ENCODE measurements around the gene MOB3A.
"Not testable (repeated sequence)": the region's sequence is repeated elsewhere in the genome, so short reads cannot be mapped to it uniquely, and the experiment has no call there.

MOB3A gene

DNA sequence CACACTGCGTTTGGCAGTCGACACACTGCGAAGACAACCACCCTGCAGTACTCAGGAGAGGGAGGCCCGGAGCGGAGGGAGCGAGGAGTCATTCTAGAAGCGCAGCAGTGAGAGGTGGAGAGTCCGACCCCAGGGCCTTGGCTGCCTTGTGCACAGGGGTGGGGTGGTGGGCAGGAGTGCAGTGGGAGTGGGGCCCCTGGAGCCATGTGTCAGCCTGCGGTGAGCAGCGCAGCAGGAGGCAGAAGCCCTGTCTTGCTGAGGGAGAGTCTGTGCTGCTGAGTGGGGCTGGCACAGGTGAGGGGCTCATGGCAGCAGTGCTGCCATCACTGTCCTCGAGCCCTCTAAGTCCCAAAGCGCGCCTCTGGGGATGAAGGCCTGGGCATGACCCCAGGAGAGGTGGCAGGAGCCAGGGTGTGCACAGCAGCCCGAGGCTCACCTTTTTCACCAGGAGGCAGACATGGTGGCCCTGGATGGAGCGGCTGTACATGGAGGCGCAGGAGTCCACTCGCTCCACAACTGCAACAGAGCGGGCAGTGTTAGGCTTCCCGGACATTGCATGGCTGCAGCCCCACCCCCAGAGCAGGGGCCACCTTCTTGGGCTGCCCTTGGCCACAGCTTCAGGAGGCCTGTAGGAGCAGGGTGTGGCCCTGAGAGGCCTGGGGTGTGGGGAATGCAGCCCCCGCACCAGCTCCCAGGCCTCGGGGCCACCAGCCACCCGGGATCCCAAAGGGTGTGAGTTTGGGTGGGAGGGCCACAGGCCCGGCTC, 12.3 kb upstream of the MOB3A start:
- DNase-seq (ENCODE audit: low read depth in 3 of 3), result no peak

DNA sequence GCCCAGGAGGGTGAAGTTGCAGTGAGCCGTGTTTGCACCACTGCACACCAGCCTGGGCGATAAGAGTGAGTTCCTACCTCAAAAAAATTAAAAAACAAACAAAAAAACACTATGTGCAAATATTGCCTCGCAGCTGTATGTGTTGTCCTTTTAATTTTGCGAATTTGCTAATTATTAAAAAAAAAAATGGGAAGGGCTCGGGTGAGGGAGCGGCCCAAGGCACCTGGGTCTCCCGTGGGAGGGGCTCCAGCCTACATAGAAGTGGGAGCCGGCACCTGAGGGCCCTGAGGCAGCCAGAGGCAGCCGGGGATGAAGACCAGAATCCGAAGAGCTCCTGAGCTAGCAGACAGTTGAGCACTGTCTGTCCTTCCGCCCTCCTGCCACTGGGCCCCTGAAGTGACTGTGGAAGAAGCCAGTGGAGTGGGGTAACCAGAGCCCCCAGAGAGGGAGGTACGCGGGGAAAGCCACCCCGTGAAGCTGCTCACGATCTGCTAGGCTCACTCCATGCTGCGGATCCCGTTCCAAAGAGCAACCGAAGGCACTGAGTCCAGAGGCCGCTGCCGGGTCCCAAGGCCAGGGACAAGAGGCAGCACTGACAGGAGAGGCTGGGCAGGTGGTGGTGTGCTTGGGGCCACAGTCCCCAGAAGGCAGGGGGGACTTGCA, 7.0 kb upstream of the MOB3A start:
- no peak for DNase-seq (ENCODE audit: low read depth in 3 of 3)

DNA sequence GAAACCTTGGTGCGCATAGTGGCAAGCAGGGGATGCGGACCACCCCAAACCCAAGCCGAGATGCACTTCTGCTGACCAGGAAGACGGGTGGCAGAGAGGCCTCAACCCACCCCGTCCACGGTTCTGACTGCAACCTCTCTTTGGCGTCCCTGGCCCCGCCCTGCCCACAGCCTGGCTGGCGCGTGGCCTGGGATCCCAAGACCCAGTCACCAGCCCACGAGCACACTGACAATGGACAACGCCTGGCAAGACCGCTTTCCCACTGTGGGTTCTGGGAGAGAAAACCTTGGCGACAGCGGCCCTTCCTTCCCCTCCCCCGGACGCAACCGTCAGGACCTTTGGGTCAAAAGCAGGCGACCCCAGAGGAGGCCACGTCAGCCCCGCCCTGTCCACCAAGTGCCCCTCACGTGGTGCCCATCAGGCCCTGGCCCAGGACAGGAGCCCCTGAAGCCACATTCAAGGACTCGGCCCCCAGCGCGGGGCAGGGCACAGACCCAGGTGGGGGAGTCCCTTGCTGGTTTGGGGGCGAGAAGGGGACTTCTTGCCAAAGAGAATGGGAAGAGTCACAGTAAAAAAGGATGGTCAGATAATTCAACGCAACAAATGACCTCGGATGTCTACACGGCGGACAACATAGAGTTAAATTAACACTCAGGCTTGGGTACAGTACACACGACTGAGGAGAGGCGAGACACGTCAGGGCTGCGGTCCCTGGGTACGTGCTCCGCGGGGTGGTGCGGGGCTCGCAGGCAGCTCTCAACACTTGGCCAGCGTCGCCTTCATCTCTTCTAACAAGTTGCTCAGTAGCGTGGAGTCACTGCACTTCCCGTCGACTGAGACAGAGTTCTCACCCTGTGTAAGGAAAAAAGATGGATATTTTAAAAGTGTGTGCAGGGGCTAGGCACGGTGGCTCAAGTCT, 5.5 kb upstream of the MOB3A start:
- DNase-seq (ENCODE audit: low read depth in 3 of 3), result no peak

DNA sequence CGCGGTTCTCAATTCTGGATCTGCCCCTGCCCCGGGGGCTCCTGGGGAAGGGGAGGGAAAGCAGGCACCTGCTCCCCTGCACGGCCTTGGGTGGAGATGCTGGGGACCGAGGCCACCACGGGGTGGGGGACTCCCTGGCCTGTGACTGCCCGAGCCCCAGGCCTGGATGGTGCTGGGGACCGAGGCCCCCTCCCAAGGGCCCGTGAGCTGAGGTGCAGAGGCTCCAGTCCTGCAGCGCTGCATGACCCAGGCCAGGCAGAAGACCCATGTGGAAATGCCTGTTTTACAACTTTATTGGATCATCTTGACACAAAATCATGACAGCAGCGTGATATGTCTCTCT, 4.6 kb upstream of the MOB3A start:
- no peak for DNase-seq (ENCODE audit: low read depth in 3 of 3)

DNA sequence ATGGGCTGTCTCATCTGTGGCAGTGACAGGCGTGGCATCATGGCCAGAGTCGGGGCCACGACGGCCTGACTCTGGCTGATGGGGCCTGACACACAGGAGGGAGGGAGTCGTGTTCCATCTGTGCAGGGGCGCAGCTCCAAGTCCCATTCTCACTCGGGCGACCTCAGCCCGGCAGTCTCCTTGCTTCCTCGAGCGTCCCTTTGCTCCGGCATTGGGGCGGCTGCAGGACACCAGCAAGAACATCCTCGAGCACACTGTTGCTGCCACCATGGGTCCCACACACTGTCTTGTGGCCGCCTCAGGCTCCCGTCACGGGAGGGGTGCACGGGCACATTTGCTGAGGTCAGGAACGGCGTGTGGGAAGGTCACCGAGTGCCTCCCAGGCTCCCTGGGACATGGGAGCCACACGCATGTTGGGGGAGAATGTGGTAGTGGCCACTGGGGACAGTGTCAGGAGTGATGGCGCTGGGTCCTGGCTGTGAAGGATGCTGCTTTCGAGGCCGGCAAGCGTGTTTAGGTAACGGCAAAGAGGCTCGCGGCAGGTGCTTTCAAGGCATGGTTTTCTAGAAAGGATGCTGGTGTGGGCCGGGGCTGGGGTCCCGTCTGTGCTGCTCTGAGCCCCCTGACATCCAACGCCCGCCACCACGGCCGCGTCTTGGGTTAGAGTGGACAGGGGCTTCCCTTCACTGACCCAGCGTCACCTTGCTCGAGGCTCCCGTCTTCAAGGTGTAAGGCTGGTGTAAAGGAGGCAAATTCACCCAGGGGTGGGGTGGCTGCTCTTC, 4.0 kb upstream of the MOB3A start:
- no peak for DNase-seq (ENCODE audit: low read depth in 3 of 3)

DNA sequence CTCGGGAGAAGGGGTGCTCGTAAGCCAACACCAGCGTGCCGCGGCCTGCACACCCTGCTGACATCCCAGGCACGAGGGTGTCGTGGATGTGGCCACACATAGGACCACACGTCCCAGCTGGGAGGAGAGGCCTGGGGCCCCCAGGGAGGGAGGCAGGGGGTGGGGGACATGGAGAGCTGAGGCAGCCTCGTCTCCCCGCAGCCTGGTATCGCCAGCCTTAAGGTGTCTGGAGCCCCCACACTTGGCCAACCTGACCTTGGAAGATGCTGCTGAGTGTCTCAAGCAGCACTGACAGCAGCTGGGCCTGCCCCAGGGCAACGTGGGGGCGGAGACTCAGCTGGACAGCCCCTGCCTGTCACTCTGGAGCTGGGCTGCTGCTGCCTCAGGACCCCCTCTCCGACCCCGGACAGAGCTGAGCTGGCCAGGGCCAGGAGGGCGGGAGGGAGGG, 3.0 kb upstream of the MOB3A start:
- DNase-seq (ENCODE audit: low read depth in 3 of 3), result no peak

DNA sequence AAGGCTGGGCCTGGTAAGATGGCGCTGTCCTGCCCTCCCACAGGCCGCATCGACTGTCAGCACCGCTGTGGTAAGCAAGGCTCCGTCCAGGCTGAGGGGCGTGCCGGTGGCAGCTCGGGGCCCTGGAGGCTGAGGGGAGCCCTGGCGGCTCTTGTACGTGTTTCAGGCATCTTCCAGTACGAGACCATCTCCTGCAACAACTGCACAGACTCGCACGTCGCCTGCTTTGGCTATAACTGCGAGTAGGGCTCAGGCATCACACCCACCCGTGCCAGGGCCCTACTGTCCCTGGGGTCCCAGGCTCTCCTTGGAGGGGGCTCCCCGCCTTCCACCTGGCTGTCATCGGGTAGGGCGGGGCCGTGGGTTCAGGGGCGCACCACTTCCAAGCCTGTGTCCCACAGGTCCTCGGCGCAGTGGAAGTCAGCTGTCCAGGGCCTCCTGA, 1.8 kb upstream of the MOB3A start:
- DNase-seq (ENCODE audit: low read depth in 3 of 3), result no peak

DNA sequence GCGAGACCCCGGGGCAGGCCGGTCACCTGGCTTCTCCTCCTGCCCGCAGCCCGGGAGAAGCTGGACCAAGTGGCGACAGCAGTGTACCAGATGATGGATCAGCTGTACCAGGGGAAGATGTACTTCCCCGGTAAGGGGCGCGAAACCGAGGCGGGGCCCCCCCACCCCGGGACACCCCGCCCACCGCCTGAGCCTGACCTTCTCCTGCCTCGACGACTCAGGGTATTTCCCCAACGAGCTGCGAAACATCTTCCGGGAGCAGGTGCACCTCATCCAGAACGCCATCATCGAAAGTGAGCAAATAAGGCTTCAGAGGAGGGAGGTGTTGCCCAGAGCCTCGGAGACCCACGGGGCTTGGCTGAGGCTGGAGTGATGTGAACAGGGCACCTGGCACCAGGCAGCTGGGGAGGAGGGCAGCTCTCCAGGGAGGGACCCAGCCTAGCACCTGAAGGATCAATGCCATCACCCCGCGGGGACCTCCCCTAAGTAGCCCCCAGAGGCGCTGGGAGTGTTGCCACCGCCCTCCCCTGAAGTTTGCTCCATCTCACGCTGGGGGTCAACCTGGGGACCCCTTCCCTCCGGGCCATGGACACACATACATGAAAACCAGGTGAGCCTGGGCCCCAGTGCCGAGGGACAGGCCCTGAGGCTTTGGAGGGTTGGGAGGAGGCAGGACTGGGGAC, 1.2 kb upstream of the MOB3A start:
- DNase-seq (ENCODE audit: low read depth in 3 of 3), result peak in 1 of 3 experiments; percentile 68

DNA sequence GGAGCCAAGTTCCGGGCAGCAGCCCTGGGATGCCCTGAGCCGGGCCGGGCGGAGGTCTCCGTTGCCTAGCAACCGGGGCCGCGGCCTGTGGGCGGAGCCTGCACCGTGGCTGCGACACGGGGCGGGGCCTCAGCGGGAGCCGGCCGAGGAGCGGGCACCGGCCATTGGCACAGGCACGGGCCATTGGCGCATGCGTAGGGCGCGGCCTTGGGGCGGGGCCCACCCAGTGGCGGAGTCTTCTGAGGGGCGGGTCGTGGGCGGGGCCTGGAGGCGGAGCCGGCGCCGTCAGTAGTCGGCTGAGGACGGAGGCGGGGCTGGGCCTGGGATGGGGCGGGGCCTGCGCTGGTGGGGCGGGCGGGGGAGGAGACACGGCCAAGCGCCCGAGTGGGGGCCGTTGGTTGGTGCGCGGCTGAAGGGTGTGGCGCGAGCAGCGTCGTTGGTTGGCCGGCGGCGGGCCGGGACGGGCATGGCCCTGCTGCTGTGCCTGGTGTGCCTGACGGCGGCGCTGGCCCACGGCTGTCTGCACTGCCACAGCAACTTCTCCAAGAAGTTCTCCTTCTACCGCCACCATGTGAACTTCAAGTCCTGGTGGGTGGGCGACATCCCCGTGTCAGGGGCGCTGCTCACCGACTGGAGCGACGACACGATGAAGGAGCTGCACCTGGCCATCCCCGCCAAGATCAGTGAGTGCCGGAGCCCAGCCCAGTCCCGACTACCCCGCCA, 515 bp upstream of the MOB3A start, which contains the start of gene IZUMO4:
Gene IZUMO4, plus strand, starts transcription at position 436 of the 723 bp plus-strand sequence. Its CDS starts 31 bp downstream, at position 467.
- peak; percentile 99 to 100 (median 100) for DNase-seq (ENCODE audit: low read depth in 3 of 3)

DNA sequence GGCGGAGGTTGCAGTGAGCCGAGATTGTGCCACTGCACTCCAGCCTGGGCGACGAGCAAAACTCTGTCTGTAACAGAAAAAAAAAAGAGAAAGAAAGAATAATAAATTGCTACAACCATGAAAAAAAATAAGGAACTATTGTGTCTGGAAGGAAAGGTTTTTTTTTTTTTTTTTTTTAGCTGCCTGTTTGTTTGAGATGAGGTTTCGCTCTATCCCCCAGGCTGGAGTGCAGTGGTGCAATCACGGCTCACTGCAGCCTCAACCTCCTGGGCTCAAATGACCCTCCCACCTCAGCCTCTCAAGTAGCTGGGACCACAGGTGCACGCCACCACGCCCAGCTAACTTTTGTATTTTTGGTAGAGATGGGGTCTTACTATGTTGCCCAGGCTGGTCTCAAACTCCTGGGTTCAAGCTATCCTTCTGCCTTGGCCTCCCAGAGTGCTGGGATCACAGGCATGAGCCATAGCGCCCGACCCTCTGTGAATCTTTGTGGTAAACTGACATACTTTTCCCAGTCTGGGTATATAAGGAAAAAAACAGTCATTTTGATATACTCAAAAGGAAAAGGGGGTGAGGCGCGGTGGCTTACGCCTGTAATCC, 4.1 kb downstream of the MOB3A start:
- DNase-seq (ENCODE audit: low read depth in 3 of 3), result not testable (repeated sequence)

DNA sequence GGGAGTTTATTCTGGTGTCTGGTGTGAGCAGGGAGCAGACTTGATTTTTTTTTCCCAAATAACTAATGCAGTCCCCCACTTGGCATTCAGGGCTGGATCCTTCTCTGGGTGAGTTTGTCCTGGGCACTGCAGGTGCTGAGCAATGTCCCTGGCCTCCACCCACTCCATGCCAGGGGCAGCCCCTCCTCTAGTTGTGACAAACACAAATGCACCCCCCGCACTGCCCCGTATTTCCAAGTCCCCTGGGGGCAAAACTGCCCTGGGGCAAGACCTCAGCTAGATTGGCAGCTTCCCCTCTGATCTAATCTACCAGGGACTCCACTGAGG, 6.4 kb downstream of the MOB3A start:
- no peak for DNase-seq (ENCODE audit: low read depth in 3 of 3)

DNA sequence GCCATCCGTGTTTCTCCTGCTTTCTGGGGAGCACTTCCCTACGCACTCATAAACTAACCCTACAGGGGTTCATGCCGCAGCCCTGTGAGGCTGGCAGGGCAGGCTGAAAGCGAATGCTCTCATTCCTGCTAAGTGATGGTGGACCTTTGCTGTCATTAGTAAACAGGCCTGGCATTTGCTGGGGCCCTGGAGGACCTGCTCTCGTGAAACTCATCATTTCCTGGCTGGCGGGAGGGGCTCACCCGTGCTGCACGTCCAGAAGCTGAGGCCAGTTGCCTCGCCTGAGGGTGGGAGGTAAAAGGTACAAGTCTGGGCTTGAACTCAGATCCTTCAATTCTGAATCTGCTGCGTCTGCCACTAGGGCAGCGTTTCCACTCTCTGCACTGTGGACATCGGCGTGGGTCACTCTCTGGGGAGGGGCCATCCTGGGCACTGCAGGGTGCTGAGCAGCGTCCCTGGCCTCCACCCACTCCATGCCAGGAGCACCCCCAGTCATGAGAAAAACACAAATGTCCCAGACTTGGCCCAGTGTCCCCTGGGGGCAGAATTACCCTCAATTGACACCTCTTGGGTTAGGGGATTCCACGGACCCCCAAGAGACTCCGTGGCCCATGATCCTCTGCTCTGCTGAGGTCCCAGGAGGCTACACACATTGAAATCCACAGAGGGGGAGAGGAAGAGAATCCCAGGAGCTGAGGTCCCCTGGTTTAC, 7.0 kb downstream of the MOB3A start:
- DNase-seq (ENCODE audit: low read depth in 3 of 3), result no peak

DNA sequence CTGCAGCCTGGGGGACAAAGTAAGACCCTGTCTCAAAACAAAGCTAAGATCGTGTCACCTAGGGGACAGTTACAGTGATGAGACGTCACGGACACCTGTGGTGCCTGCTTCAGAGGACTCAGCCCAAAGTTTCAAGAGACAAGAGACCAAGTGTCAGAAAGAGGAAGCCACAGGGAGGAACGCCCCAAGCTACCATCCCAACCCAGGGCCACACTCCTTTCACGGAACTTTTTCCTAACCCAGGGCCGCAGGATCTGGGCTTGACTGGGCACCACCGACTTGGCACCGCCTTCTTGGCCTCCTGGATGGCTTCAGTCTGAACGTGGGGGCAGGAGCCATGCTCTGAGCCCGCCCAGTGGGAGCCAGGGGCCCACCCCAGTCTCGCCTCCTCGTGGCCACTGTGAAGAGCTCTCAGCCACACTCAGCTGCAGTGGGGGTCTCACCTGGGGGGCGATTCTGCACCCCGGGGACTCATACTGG, 8.5 kb downstream of the MOB3A start:
- DNase-seq (ENCODE audit: low read depth in 3 of 3), result no peak

DNA sequence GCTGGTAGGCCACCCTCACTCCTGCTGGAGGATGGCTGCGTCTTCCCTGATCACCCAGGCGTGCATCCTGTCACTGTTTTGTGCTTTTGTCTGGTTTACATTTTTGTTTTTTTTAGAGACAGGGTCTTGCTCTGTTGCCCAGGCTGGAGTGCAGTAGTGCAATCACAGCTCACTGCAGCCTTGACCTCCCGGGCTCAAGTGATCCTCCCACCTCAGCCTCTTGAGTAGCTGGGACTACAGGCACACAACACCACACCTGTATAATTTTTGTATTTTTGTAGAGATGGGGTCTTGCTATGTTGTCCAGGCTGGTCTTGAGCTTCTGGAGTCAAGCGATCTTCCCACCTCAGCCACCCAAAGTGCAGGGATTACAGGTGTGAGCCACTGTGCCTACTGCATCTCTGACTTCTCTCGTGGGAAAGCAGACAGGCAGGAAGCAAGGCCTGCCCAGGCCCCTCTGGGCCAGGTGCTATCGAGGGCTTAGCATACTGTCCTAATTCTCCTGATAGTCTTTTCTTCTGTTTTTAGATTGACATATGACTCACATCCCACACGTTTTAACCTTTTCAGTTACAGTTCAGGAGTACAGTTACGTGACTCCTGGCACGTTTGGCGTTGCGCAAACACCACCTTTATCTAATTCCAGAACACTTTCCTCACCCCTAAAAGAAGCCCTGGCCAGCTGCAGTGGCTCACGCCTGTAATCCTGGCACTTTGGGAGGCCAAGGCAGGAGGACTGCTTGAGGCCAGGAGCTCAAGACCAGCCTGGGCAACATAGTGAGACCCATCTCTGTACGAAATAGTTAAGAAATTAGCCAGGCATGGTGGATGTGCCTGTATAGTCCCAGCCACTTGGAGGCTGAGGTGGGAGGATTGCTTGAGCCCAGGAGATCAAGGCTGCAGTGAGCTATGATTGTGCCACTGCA, 9.2 kb downstream of the MOB3A start:
- DNase-seq (ENCODE audit: low read depth in 3 of 3), result peak in 1 of 3 experiments; percentile 74

DNA sequence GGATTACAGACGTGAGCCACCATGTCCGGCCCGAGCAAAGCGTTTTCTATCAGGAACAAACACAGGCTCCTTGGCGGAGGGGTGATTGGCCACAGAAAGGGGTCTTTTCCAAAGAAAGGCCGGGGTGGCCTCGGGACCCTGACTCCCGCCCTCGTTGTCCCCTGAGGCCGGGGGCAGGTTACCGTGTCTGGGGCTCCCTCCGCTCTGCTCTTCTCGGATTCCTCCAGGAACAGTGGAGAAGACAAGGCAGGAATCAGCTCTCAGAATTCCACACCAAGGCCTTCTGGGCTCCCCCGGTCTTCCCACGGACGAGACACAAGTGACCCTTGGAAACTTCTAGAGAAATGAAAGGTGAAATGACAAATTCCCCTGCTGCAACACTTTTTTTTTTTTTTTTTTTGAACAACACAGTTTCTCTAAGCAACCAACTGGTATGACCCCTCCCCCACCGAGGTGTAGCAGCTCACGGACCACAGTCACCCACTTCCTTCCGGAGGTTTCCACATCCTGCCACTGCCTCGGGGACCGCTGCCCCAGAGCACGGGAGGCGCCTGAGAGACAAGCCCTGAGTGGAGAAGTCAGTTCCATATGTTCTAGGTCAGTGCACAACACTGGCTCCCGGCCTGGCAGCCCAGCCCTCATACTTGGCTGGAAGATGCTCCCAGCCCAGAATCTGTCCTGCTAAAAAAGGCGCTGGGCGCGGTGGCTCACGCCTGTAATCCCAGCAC, 11.0 kb downstream of the MOB3A start:
- peak; percentile 83 to 92 (median 87) for DNase-seq (ENCODE audit: low read depth in 3 of 3)

DNA sequence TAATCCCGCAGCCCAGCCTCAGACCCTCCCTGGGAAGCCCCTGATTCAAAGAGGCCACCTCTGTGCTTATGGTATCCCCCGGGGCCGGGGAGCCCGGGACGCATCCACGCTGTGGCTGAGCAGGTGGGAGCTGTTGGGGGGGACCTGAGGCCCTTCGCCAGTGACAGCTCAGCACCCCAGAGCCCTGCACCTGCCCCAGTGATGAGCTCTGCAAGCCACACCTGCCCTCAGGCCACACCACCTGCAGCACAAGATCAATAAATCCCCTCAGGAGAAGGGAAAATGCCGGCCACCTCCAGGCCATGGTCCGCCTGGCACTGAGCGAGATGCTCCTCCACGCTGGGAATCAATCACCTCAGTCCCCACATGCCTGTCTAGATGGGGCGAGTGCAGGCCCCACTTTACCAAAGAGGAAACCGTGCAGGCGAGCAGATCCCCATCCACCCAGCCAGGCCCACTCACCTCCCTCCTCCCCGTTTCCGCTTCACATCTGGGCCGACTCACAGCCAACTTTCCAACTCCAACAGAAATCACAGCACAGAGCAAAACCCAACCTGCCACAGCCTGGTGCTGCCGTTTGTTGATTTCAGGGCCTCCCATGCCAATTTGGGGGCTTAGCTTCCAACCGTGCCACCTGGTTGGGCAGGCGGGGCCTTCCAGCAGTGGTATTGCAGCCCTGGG, 12.8 kb downstream of the MOB3A start:
- peak in 1 of 3 experiments; percentile 72 for DNase-seq (ENCODE audit: low read depth in 3 of 3)

Measured in stimulated activated CD4-positive, alpha-beta T cell treated with anti-CD3 and anti-CD28 coated beads, TNF-alpha, amount 100 ng/mL, for 24 hours (primary cell).